HG02623 (cell line): Measurements from ENCODE around the gene ZFHX3.

ENCODE experiments used
- ATAC-seq: cut with Tn5 transposase; IDR thresholded peaks from one replicate; pipeline ENCODE4 v1.9.1; 2021; ENCODE audit warnings: moderate library complexity; ENCODE audit not compliant: unreplicated experiment

The ZFHX3 gene

GRCh38 chr16:72811876-72812275, 236.1 kb downstream of the ZFHX3 start:
- ATAC-seq = no peak

- no peak for ATAC-seq
Observed at GRCh38 chr16:72811188-72811720, 236.7 kb downstream of the ZFHX3 start.

- ATAC-seq = no peak
Observed at GRCh38 chr16:72810480-72810879, 237.4 kb downstream of the ZFHX3 start.

DNA sequence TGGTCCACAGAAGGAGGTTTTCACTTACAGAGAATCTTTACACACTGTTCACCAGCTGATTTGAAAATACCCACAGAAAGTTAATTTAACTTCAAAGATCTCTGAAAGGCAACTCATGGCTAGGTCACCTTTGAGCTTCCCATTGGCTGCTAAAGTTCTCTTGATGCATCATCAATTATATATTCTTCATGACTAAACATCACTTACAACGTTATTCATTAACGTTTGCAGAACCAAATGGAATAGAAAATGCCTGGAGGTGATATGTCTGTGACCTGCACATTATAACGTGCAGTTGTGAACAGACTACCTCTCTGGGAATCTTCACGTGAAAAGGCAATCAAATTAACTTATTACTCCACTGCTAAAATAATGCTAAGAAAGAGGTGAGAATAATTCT, 238.5 kb downstream of the ZFHX3 start:
- no peak for ATAC-seq

DNA sequence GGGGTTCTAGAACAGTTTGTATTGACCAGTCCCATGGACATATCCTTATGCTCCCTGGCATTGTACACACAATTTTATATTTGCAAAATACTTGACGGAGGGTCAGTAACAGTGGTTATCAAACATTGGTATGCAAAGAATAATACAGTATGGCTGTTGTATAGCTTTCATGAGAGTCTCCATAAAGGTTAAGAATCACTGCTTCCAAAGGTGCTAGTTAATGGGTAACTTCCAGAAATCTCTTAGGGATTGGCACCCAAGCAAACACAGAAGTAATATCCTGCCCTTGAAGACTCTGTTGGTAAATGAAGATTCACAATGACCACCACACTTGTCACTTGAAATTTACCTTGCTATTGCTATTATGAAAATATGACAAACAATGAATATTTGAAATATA, 239.2 kb downstream of the ZFHX3 start:
- no peak for ATAC-seq

DNA sequence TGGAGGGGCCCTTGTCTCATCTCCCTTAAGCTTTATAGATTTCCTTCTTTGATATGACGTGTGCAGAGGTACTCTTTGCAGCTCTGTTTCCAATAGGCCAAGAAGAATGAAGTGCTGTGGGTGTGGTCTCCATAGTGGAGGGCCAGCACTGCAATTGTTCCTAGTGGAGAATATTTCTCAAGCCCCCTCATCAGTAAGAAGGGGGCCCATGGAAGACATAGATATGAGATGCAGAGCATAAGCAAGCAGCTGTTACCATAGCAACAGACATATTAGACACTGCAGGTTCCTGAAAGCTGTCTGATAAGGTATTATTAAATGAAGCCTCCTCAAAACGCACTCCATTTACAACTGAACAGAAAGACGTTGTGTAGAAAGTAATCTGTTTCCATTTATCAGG, 240.7 kb downstream of the ZFHX3 start:
- no peak for ATAC-seq

GRCh38 chr16:72805486-72805885, 242.4 kb downstream of the ZFHX3 start:
- no peak for ATAC-seq

DNA sequence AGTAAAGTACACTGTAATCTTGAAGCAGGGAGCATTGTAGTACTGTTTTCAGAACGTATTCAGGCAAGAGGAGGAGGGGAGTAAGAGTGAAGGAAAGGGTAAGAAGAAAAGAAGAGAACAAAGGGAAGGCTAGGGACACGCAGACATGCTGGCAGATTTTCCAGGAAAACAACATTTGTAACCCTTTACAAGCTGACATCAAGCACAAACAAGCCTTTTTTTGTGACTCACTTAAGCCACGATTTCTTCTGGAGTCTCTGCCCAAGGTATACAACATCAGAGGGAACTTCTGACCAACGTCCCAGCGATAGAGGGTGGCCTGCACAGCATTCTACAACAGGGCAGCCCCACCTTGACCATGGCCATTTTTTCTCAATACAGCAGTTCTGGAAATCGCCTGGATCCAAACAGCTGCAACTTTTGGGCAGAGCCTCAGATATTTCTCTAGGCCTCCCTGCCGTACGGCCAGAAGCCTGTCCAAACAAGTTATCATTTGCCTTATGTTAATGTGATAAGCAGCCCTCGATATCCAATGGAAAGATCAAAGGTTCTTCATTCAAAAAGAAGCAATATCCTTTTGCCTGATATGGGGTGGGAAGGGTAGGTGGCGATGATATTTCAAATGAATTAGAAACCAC, 247.3 kb downstream of the ZFHX3 start:
- no peak for ATAC-seq

DNA sequence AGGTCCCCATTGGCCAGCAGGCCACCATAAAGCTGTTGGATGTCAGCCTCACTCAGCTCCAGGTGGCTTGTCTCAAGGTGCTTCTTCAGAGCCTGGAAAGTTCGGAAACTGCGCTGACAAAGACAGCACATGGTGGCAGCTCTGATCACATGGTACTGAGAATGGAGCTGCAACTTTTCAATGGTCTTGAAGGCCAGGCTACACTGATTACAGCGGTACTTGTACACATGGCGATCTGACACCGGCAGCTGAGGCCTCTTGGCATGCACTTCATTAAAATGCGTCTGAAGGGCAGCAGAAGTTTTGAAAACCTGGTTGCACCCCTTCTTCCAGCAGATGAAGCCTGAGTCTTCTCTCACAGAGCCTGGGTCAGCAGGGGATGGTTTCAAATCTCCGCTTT, 249.7 kb downstream of the ZFHX3 start:
- no peak for ATAC-seq

- no peak for ATAC-seq
Observed at GRCh38 chr16:72797621-72798020, 250.3 kb downstream of the ZFHX3 start.

GRCh38 chr16:72796222-72796621, 251.7 kb downstream of the ZFHX3 start:
- ATAC-seq = no peak

DNA sequence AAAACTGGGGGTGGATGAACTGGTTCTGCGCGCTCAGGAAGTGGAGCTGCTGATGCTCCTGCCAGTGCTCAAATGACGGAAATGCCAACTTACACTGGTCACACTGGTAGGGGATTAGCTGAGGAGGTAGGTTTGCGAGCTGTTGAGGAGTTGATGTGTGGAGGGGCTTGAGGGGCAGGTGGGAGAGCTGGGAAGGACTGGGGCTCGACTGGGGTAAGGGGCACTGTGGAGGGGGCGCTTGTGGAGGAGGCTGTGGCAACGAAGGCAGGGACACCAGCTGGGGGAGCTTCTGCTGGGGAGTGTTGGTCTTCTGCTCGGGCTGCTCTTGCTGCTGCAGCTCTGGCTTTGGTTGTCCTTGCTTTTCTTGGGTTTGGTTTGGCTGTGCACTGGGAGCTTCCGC, 252.9 kb downstream of the ZFHX3 start:
- ATAC-seq = no peak

DNA sequence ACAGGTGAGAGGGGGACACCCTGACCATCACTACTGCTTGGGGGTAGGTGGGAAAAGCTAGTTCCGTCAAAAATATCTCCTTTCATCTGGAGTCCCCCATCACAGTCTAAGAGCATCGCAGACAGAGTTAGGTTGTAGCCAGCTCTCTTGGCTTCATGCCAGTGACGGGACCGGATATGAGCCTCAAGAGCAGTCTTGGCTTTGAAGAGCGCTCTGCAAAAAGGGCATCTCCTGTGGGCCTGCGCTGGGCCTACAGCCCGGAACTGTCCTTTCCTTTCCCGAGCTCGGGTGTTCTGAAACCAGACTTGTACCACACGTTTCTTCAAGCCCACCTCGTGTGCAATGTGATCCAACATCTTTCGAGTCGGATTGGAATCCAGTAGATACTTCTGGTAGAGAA, 253.6 kb downstream of the ZFHX3 start:
- no peak for ATAC-seq

- ATAC-seq = no peak
Observed at GRCh38 chr16:72793716-72794115, 254.2 kb downstream of the ZFHX3 start.

- ATAC-seq = no peak
Observed at GRCh38 chr16:72793017-72793416, 254.9 kb downstream of the ZFHX3 start.

GRCh38 chr16:72791786-72792185, 256.1 kb downstream of the ZFHX3 start:
- no peak for ATAC-seq

DNA sequence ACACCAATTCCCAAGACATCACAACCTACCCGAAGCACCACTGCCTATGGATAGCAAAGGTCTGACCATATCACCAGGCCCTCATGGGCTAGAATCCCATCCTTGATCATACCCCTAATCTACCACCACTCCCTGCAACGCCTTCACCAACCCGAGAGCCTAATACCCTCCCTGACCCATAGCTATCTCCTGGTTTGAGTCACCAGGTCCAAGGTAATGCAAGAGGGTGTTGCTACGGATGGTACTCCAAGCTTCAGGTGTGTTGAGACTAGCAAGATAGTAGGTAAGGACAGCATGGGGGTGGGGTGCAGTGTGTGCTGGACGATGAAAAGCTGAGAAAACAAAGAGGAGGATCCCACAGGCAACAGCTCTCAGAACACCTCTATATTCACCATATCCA, 258.0 kb downstream of the ZFHX3 start:
- ATAC-seq = no peak

GRCh38 chr16:72789465-72789864, 258.5 kb downstream of the ZFHX3 start:
- no peak for ATAC-seq

GRCh38 chr16:72788269-72788809, 259.6 kb downstream of the ZFHX3 start:
- ATAC-seq = no peak

DNA sequence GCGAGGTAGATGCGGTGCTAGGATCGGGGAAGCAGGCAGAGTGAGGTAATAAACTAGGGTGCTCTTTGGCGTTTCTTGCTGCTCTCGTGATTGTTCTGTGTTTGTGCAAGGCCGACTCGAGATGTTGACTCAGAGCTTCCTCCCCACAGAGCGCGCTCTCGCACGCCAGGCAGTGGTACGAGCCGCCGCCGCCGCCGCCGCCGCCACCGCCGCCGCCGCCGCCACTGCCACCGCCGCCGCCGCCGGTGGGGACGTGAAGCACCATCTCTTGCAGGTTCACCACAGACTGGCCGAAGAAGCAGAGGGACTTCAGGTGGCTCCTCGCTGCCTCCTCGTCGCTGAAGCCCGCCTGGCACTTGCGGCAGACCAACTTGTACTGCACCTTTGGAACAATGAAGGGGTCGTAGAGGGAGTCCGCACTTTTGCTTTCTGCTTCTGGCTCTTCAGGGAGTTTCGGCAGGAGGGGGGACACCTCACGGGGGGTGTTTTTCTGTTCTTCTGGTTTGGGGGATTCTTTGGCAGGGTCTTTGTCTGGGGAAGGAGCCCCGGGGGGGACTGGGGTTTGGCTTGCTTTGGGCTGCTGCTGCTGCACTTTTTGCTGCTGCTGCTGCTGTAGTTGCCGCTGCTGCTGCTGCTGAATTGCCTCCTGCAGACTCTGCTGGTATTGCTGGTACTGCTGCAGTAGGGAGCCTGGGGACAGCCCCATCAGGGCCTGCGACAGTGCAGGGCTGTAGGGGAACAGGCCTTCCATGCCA, 260.2 kb downstream of the ZFHX3 start:
- peak; percentile 90 for ATAC-seq

DNA sequence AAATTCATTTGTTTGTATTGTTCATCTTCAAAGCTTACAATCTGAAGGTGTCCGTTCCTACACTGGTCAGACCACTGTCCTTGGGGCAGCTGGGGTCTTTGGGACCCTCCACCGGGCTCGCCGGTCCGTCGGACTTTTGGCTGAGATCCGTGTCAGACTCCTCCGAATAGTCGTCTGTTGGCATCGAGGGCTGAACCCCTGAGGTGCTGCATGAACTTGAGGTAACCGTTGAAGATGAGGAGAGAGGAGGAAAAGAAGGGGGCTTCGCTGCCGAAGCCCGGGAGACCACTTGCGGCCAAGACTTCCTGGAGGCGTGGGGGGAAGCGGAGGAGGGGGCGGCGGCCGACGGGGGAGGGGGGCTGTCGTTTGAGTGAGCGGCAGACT, 260.8 kb downstream of the ZFHX3 start:
- no peak for ATAC-seq

DNA sequence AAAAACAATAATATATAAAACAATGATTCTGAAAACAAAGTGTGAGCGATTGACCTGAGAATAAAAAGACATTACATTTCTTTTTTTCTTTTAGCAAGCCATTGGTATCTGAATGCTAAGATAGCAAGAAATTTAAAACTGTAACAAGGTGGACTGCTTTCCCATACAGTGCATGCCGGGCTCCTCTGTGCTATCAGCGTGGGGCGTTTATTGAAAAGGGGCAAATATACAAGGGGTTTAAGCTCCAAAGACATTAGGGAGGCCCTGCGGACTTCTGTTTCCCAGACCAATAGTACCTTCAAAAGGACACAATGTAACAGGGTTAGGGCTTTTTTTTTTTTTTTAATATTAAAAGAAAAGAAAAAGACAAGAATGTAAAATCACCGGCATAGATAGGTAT, 261.3 kb downstream of the ZFHX3 start:
- ATAC-seq = no peak
